HepG2 (cell line): ENCODE measurements around the gene VWA7. TPM values are rescaled to one million over a fixed set of nuclear protein-coding genes. Genes with fewer than 3 reads are reported as not detected.
A peak's percentile ranks its signal among the peaks of the same experiment; 100 is the strongest.

Experiments used
- ATAC-seq: fragments of 200-7000 bp; cut with Tn5 transposase; 3 replicates; pipeline ENCODE4 v1.9.1; 2020; ENCODE audit warnings: mild to moderate bottlenecking, moderate library complexity
- BruUV-seq: library from RNA; stranded (reverse); fragments of 400-500 nt; replicated peaks from 2 replicates; lab custom pipeline; 2021; lab: Mats Ljungman, UMichigan
- CTCF ChIA-PET: fragments of 300-600 bp; formaldehyde crosslinking; extraction: SDS; loops from one replicate; lab custom pipeline; 2021; ENCODE audit warnings: low total read pairs, inconsistent platforms, low intra/inter-chr PET ratio; lab: Yijun Ruan, JAX
- POLR2A ChIA-PET: fragments of 350-600 bp; sonication (Branson Sonifier 250); formaldehyde crosslinking; loops from one replicate; lab custom pipeline; 2020; ENCODE audit warnings: antibody characterized with exemption, inconsistent platforms; lab: Yijun Ruan, JAX
- DNase-seq: peaks from one replicate; pipeline ENCODE4 v3.0.0-alpha.2; 2015; ENCODE audit warnings: low spot score
- FAIRE-seq: peaks from 3 replicates; lab custom pipeline; 2011; peaks lifted over from hg19 to GRCh38; lab: Jason Lieb, UNC
- H2AFZ ChIP-seq: one replicate; pipeline ENCODE4 v1.6.1; 2011; ENCODE audit warnings: low read length, inconsistent platforms
- H3K27ac ChIP-seq: fragments of 300-600 bp; 3 replicates; pipeline ENCODE4 v1.8.0; 2011; ENCODE audit warnings: mixed run types, mild to moderate bottlenecking, mixed read lengths, low read length, inconsistent platforms; ENCODE audit not compliant: insufficient read depth; ENCODE audit errors: extremely low read length
- H3K27me3 ChIP-seq, 2 experiments: fragments of 200-600 bp in 1 of 2; 2 replicates in 1 of 2; 3 replicates in 1 of 2; pipeline versions ENCODE4 v1.6.0 to v1.8.0; 2011; ENCODE audit warnings: low read length in 2 of 2, mild to moderate bottlenecking in 2 of 2, moderate library complexity in 2 of 2, inconsistent platforms in 1 of 2; ENCODE audit not compliant: insufficient read depth in 2 of 2, control insufficient read depth in 1 of 2
- H3K36me3 ChIP-seq, 2 experiments: fragments of 200-600 bp in 1 of 2; replicated peaks in 1 of 2; 2 replicates in 1 of 2; 3 replicates in 1 of 2; pipeline versions ENCODE4 v1.5.1 to v1.8.0; 2011; ENCODE audit warnings: low read length in 2 of 2, inconsistent platforms in 1 of 2; ENCODE audit not compliant: insufficient read depth in 2 of 2, control insufficient read depth in 1 of 2
- H3K4me1 ChIP-seq: 2 replicates; pipeline ENCODE4 v1.5.1; 2012; ENCODE audit warnings: low read length, inconsistent platforms; ENCODE audit not compliant: insufficient read depth
- H3K4me2 ChIP-seq: 2 replicates; pipeline ENCODE4 v1.6.0; 2011; ENCODE audit warnings: low read depth, low read length, inconsistent platforms
- H3K4me3 ChIP-seq, 3 experiments: fragments of 200-600 bp in 1 of 3; sonication (generic), shearing (Covaris generic) in 1 of 3; replicated peaks in 1 of 3; 2 replicates each; pipeline ENCODE4 v1.5.1; 2011 to 2016; ENCODE audit warnings: low read length in 3 of 3, inconsistent platforms in 2 of 3, low read depth in 2 of 3, mild to moderate bottlenecking in 2 of 3, control low read depth in 1 of 3, mixed read lengths in 1 of 3; ENCODE audit not compliant: insufficient read depth in 1 of 3
- H3K79me2 ChIP-seq: one replicate; pipeline ENCODE4 v1.6.1; 2011; ENCODE audit warnings: low read length, inconsistent platforms; ENCODE audit not compliant: insufficient read depth
- H3K9ac ChIP-seq: 2 replicates; pipeline ENCODE4 v1.6.0; 2011; ENCODE audit warnings: mild to moderate bottlenecking, low read depth, low read length, inconsistent platforms; ENCODE audit not compliant: insufficient read depth
- H3K9me3 ChIP-seq: 2 replicates; pipeline ENCODE4 v1.5.1; 2012; ENCODE audit warnings: mild to moderate bottlenecking, low read length
- H4K20me1 ChIP-seq: 2 replicates; pipeline ENCODE4 v1.6.0; 2011; ENCODE audit warnings: inconsistent platforms, mild to moderate bottlenecking, low read length, moderate library complexity; ENCODE audit not compliant: insufficient read depth
- ARHGAP35 ChIP-seq: sonication (generic); formaldehyde crosslinking; IDR thresholded peaks from 2 replicates; pipeline ENCODE4 v1.9.0; 2022; ENCODE audit warnings: mild to moderate bottlenecking, inconsistent platforms, moderate library complexity, missing genetic modification reagents, borderline replicate concordance
- ATF7 ChIP-seq, 2 experiments: fragments of 450-650 bp in 1 of 2; sonication (generic) in 1 of 2; formaldehyde crosslinking in 1 of 2; IDR thresholded peaks; 2 replicates each; pipeline versions ENCODE4 v1.4.0 to v1.6.1; 2016 to 2020; ENCODE audit warnings: antibody characterized with exemption in 1 of 2, mild to moderate bottlenecking in 1 of 2, missing genetic modification reagents in 1 of 2
- CHD2 ChIP-seq: IDR thresholded peaks from 2 replicates; pipeline ENCODE4 v1.6.1; 2011; ENCODE audit warnings: low read depth, low read length, improper control_type of control experiment
- NFE2L1 ChIP-seq: sonication (generic); formaldehyde crosslinking; IDR thresholded peaks from 2 replicates; pipeline ENCODE4 v1.4.0; 2020; ENCODE audit warnings: missing genetic modification reagents, mild to moderate bottlenecking, borderline replicate concordance
- NPAS2 ChIP-seq: sonication (generic); formaldehyde crosslinking; IDR thresholded peaks from 2 replicates; pipeline ENCODE4 v1.8.0; 2022; ENCODE audit warnings: mild to moderate bottlenecking, missing genetic modification reagents, borderline replicate concordance
- POGZ ChIP-seq: sonication (generic); formaldehyde crosslinking; IDR thresholded peaks from 2 replicates; pipeline ENCODE4 v1.4.0; 2020; ENCODE audit warnings: mild to moderate bottlenecking, missing genetic modification reagents
- RFXANK ChIP-seq: IDR thresholded peaks from 2 replicates; pipeline ENCODE4 v1.6.1; 2016
- RXRA ChIP-seq: sonication (generic); formaldehyde crosslinking; IDR thresholded peaks from 2 replicates; pipeline ENCODE4 v1.5.1; 2020; ENCODE audit warnings: missing genetic modification reagents
- SALL1 ChIP-seq: sonication (generic); formaldehyde crosslinking; IDR thresholded peaks from 2 replicates; pipeline ENCODE4 v1.8.0; 2022; ENCODE audit warnings: mild to moderate bottlenecking, missing genetic modification reagents
- TEAD3 ChIP-seq: optimal IDR thresholded peaks from 2 replicates; pipeline ENCODE3; 2016; ENCODE audit warnings: borderline replicate concordance
- ZBTB10 ChIP-seq: sonication (generic); formaldehyde crosslinking; IDR thresholded peaks from 2 replicates; pipeline ENCODE4 v1.4.0; 2020; ENCODE audit warnings: missing genetic modification reagents, borderline replicate concordance
- ZBTB38 ChIP-seq: sonication (generic); formaldehyde crosslinking; IDR thresholded peaks from 2 replicates; pipeline ENCODE4 v1.5.1; 2020; ENCODE audit warnings: mild to moderate bottlenecking, missing genetic modification reagents
- ZNF235 ChIP-seq: sonication (generic); formaldehyde crosslinking; IDR thresholded peaks from 2 replicates; pipeline ENCODE4 v1.8.1; 2023; ENCODE audit warnings: mild to moderate bottlenecking, missing genetic modification reagents, borderline replicate concordance
- WGBS: methylation state at CpG from one replicate; pipeline ENCODE4 v1.1.6; 2017; ENCODE audit warnings: low lambda C conversion rate; 5-methylcytosine and 5-hydroxymethylcytosine counted together
- in situ Hi-C: cut with HindIII; loops from 2 replicates; pipeline ENCODE4 v1.10.0; 2017; ENCODE audit warnings: low pct_unique_long_range_greater_than_20kb; ENCODE audit not compliant: extremely low pct_ligation_motif_present
- intact Hi-C: fragments of 100-400 bp; cut with micrococcal nuclease; formaldehyde crosslinking; loops from one replicate; pipeline ENCODE4 v1.10.0; 2022; ENCODE audit not compliant: unreplicated experiment
- polyA plus RNA-seq, 8 experiments: library from polyadenylated mRNA; depleted of rRNA in 3 of 8; stranded (reverse) in 7 of 8; unstranded in 1 of 8; fragments of >200 nt; fragmentation: Illumina TruSeq in 4 of 8; extraction: Trizol in 4 of 8; gene quantifications; 2 replicates each; pipeline versions ENCODE4 v1.2.1 to v1.2.3, GENCODE V29; 2011 to 2016; ENCODE audit warnings: low read depth in 4 of 8, missing spikeins in 1 of 8, mixed read lengths in 1 of 8; ENCODE audit not compliant: insufficient read depth in 1 of 8
- total RNA-seq, 5 experiments: library from RNA; depleted of rRNA; stranded (reverse); fragments of >200 nt; fragmentation: Illumina TruSeq; extraction: Trizol; gene quantifications; 2 replicates each; pipeline ENCODE4 v1.2.3, GENCODE V29; 2016; ENCODE audit warnings: low read depth in 1 of 5

Gene VWA7
- total and polyA plus RNA-seq, 2 of the 13 experiments (the other 11 are each of a cell fraction or from before 2014, with no cell fraction given) = 0.86 to 3.3 TPM

GRCh38 chr6:31767096-31767645 is 10.0 kb downstream of the VWA7 start:
- H3K9me3 ChIP-seq = no peaks in the 10 kb centered on the region
- H3K4me2 ChIP-seq = no peak overlapping the region
- no peak overlapping the region for H2AFZ ChIP-seq
- DNase-seq (no peak), FAIRE-seq (no peak), ATAC-seq (no peak)
- TF ChIP-seq SALL1 (CRISPR knock-in tag) (0 out of 2 replicates have a peak, but pooled peaks have one; percentile 23), RXRA (CRISPR knock-in tag) (0 out of 2 replicates have a peak, but pooled peaks have one; percentile 26), NPAS2 (CRISPR knock-in tag) (no peak), TEAD3 (CRISPR knock-in tag) (peak; percentile 15)
- in situ Hi-C loops = loop anchor here (5.0 kb wide), 2 partner anchors 35 to 85 kb away; partner anchors contain the start of gene LY6G5C
- H3K9ac ChIP-seq = no peak overlapping the region
- no peaks in the 10 kb centered on the region for H3K36me3 ChIP-seq
- H3K27ac ChIP-seq = no peak overlapping the region
- ChIA-PET CTCF (no interaction called here), POLR2A (interaction anchor here (0.7 to 2.3 kb wide), 13 partner anchors 10 to 116 kb away, joined by 3 to 172 read pairs (median 10); partner anchors contain the start of genes BAG6, CLIC1, DDAH2 and HSPA1A)
- 72% methylated on average over 6 of the region's 6 CpGs for WGBS
- no TSS peak for BruUV-seq
- no peaks in the 10 kb centered on the region for H3K79me2 ChIP-seq
- no peak overlapping the region for H3K4me3 ChIP-seq
- no peaks in the 10 kb centered on the region for H3K27me3 ChIP-seq
- no peaks in the 10 kb centered on the region for H4K20me1 ChIP-seq
- intact Hi-C loops = no loop called here
- peaks cover 49% of the 10 kb centered on the region for H3K4me1 ChIP-seq

GRCh38 chr6:31765910-31766794 is 11.0 kb downstream of the VWA7 start:
- Histone ChIP-seq H3K79me2 (no peaks in the 10 kb centered on the region), H3K36me3 (peaks cover 0 to 1% of the 10 kb centered on the region in 2 experiments; a peak in 1 of 5 replicates), H3K4me2 (peak overlapping the region; percentile 90), H4K20me1 (no peaks in the 10 kb centered on the region), H3K27me3 (no peaks in the 10 kb centered on the region), H3K9me3 (no peaks in the 10 kb centered on the region), H3K9ac (peak overlapping the region; percentile 66), H3K4me3 (peak overlapping the region; percentile 46 to 74 (median 56)), H3K27ac (no peak overlapping the region), H2AFZ (no peak overlapping the region), H3K4me1 (peaks cover 50% of the 10 kb centered on the region)
- no TSS peak for BruUV-seq
- CTCF ChIA-PET = interaction anchor here (0.9 kb wide), 1 partner anchor 36 kb away, joined by 4 read pairs; no protein-coding TSS in a partner anchor
- intact Hi-C loops = no loop called here
- DNase-seq = peak; percentile 67
- ATAC-seq = peak; percentile 95
- 21% methylated on average over 42 of the region's 42 CpGs for WGBS
- POLR2A ChIA-PET = interaction anchor here (0.7 to 2.3 kb wide), 37 partner anchors 9 to 155 kb away, joined by 3 to 172 read pairs (median 5); partner anchors contain the start of genes ABHD16A, APOM, BAG6 and C6orf47
- in situ Hi-C loops = loop anchor here (5.0 kb wide), 2 partner anchors 34 to 84 kb away; partner anchors contain the start of gene LY6G5C
- FAIRE-seq = peak; percentile 84
- TF ChIP-seq ZBTB10 (CRISPR knock-in tag) (no peak), CHD2 (no peak), ZBTB38 (CRISPR knock-in tag) (peak; percentile 61; the same call in 1 of the 2 replicates), ATF7 (IDR thresholded peaks at IDR 0.05) (no peak), ATF7 (CRISPR knock-in tag; IDR thresholded peaks at IDR 0.05) (no peak), POGZ (0 out of 2 replicates have a peak, but pooled peaks have one; percentile 53), ZNF235 (peak; percentile 92; the same call in 1 of the 2 replicates), NFE2L1 (CRISPR knock-in tag) (no peak), ARHGAP35 (CRISPR knock-in tag) (no peak; the same call in 1 of the 2 replicates), RFXANK (CRISPR knock-in tag) (peak; percentile 30; the same call in 1 of the 2 replicates)
